Smooth muscle cell (in vitro differentiated cells): ENCODE results near the gene COL4A1. TPM values are rescaled to one million over a fixed set of nuclear protein-coding genes. Genes with fewer than 3 reads are reported as not detected.

ENCODE experiments used
- DNase-seq: peaks from one replicate; lab custom pipeline; 2025; ENCODE audit not compliant: unreplicated experiment; lab: John Stamatoyannopoulos, UW
- H2AFZ ChIP-seq: fragments of 200-600 bp; sonication (generic); 2 replicates; pipeline ENCODE4 v1.6.0; 2016; ENCODE audit warnings: antibody characterized with exemption, low read depth, mild to moderate bottlenecking
- H3F3A ChIP-seq: fragments of 200-600 bp; sonication (generic); 2 replicates; pipeline ENCODE4 v1.6.0; 2017; ENCODE audit warnings: antibody characterized with exemption, low read depth
- H3K27ac ChIP-seq: fragments of 200-600 bp; sonication (generic); 2 replicates; pipeline ENCODE4 v1.5.1; 2016; ENCODE audit warnings: low read depth, mild to moderate bottlenecking
- H3K27me3 ChIP-seq: fragments of 200-600 bp; sonication (generic); 2 replicates; pipeline ENCODE4 v1.6.1; 2016; ENCODE audit warnings: low read depth, mild to moderate bottlenecking
- H3K36me3 ChIP-seq: fragments of 200-600 bp; sonication (generic); 2 replicates; pipeline ENCODE4 v1.5.1; 2016; ENCODE audit warnings: low read depth
- H3K4me1 ChIP-seq: fragments of 200-600 bp; sonication (generic); 2 replicates; pipeline ENCODE4 v1.5.1; 2016; ENCODE audit warnings: low read depth
- H3K4me2 ChIP-seq: fragments of 200-600 bp; sonication (generic); 2 replicates; pipeline ENCODE4 v1.6.0; 2016; ENCODE audit warnings: mild to moderate bottlenecking
- H3K4me3 ChIP-seq: fragments of 200-600 bp; sonication (generic); 2 replicates; pipeline ENCODE4 v1.5.1; 2016; ENCODE audit warnings: mild to moderate bottlenecking
- H3K79me2 ChIP-seq: fragments of 200-600 bp; sonication (generic); 2 replicates; pipeline ENCODE4 v1.6.0; 2016; ENCODE audit warnings: low read depth, mild to moderate bottlenecking
- H3K9ac ChIP-seq: fragments of 200-600 bp; sonication (generic); 2 replicates; pipeline ENCODE4 v1.6.0; 2016; ENCODE audit warnings: low read depth
- H3K9me3 ChIP-seq: fragments of 200-600 bp; sonication (generic); replicated peaks from 2 replicates; pipeline ENCODE4 v1.5.1; 2016; ENCODE audit warnings: low read depth
- H4K20me1 ChIP-seq: fragments of 200-600 bp; sonication (generic); 2 replicates; pipeline ENCODE4 v1.6.0; 2016; ENCODE audit warnings: low read depth
- CTCF ChIP-seq: fragments of 200-600 bp; sonication (generic); IDR thresholded peaks from 2 replicates; pipeline ENCODE4 v1.5.1; 2017; ENCODE audit warnings: borderline replicate concordance, mild to moderate bottlenecking, antibody characterized with exemption; ENCODE audit not compliant: insufficient read depth, poor library complexity, severe bottlenecking
- WGBS: methylation state at CpG from one replicate; pipeline ENCODE4 v1.1.7; 2016; ENCODE audit warnings: low lambda C conversion rate; 5-methylcytosine and 5-hydroxymethylcytosine counted together
- polyA plus RNA-seq: library from polyadenylated mRNA; unstranded; fragments of >200 nt; fragmentation: Nextera tagmentation; extraction: Ambion mirVana; gene quantifications from 2 replicates; pipeline ENCODE4 v1.2.1, GENCODE V29; 2016
- total RNA-seq: library from RNA; depleted of rRNA; stranded (reverse); fragments of >200 nt; gene quantifications from 2 replicates; pipeline ENCODE4 v1.2.3, GENCODE V29; 2014

Gene COL4A1
- total and polyA plus RNA-seq, 2 experiments from 2014 or later = 2,409 to 4,372 TPM

- Histone ChIP-seq H3K4me1 (no peaks in the 10 kb centered on the region), H3K27ac (peak overlapping the region; percentile 89), H3K9me3 (no peaks in the 10 kb centered on the region), H3F3A (peaks cover 96% of the 10 kb centered on the region), H4K20me1 (peaks cover 77% of the 10 kb centered on the region), H3K9ac (no peak overlapping the region), H3K4me3 (no peak overlapping the region), H3K36me3 (peaks cover 43% of the 10 kb centered on the region), H2AFZ (no peak overlapping the region), H3K27me3 (no peaks in the 10 kb centered on the region), H3K4me2 (no peak overlapping the region), H3K79me2 (no peaks in the 10 kb centered on the region)
- DNase-seq = no peak
- WGBS = 93% methylated on average over 16 of the region's 16 CpGs
- no peak for TF ChIP-seq CTCF
Measured at GRCh38 chr13:110179116-110179856, 127.7 kb downstream of the COL4A1 start.

GRCh38 chr13:110177790-110178189 is 129.2 kb downstream of the COL4A1 start:
- Histone ChIP-seq H3F3A (peaks cover 97% of the 10 kb centered on the region), H3K36me3 (peaks cover 38% of the 10 kb centered on the region)
- WGBS = 96% methylated on average over 8 of the region's 8 CpGs

GRCh38 chr13:110176431-110176830 is 130.5 kb downstream of the COL4A1 start:
- Histone ChIP-seq H4K20me1 (peaks cover 89% of the 10 kb centered on the region), H3K79me2 (no peaks in the 10 kb centered on the region), H3K4me2 (no peak overlapping the region), H3K4me3 (no peak overlapping the region), H2AFZ (no peak overlapping the region), H3K4me1 (no peaks in the 10 kb centered on the region), H3K27ac (peak overlapping the region; percentile 89), H3K9ac (no peak overlapping the region), H3F3A (peaks cover 92% of the 10 kb centered on the region), H3K9me3 (no peaks in the 10 kb centered on the region), H3K36me3 (peaks cover 29% of the 10 kb centered on the region), H3K27me3 (no peaks in the 10 kb centered on the region)
- TF ChIP-seq CTCF = no peak
- no peak for DNase-seq
- 98% methylated on average over 7 of the region's 7 CpGs for WGBS

More at GRCh38 chr13:110177790-110178189, 129.2 kb downstream of the COL4A1 start:
- H3K4me1 ChIP-seq = no peaks in the 10 kb centered on the region
- no peaks in the 10 kb centered on the region for H3K9me3 ChIP-seq
- H3K4me3 ChIP-seq = no peak overlapping the region
- H3K4me2 ChIP-seq = no peak overlapping the region
- peak overlapping the region; percentile 89 for H3K27ac ChIP-seq
- peaks cover 76% of the 10 kb centered on the region for H4K20me1 ChIP-seq
- H2AFZ ChIP-seq = no peak overlapping the region
- H3K9ac ChIP-seq = no peak overlapping the region
- TF ChIP-seq CTCF = no peak
- H3K27me3 ChIP-seq = no peaks in the 10 kb centered on the region
- no peak for DNase-seq
- H3K79me2 ChIP-seq = no peaks in the 10 kb centered on the region
